Ishikawa (cell line): ENCODE measurements around the gene COMMD1.

Source experiments
- CEBPB ChIP-seq: IDR thresholded peaks from 2 replicates; pipeline ENCODE4 v1.6.1; 2012
- EP300 ChIP-seq: IDR thresholded peaks from 2 replicates; pipeline ENCODE4 v1.6.1; 2012; ENCODE audit warnings: borderline replicate concordance
- FOXM1 ChIP-seq: IDR thresholded peaks from 2 replicates; pipeline ENCODE4 v1.6.1; 2012; ENCODE audit warnings: low read depth, borderline replicate concordance
- MAX ChIP-seq: IDR thresholded peaks from 2 replicates; pipeline ENCODE4 v1.6.1; 2012
- RAD21 ChIP-seq: IDR thresholded peaks from 2 replicates; pipeline ENCODE4 v1.6.1; 2012; ENCODE audit warnings: low read depth
- REST ChIP-seq: IDR thresholded peaks from 2 replicates; pipeline ENCODE4 v1.6.1; 2012; ENCODE audit warnings: low read depth, mild to moderate bottlenecking
- TAF1 ChIP-seq: IDR thresholded peaks from 2 replicates; pipeline ENCODE4 v1.6.1; 2012; ENCODE audit warnings: low read depth, mild to moderate bottlenecking
- TCF12 ChIP-seq: IDR thresholded peaks from 2 replicates; pipeline ENCODE4 v1.6.1; 2012; ENCODE audit warnings: low read depth
- TEAD4 ChIP-seq: IDR thresholded peaks from 2 replicates; pipeline ENCODE4 v1.6.1; 2012
- USF1 ChIP-seq: IDR thresholded peaks from 2 replicates; pipeline ENCODE4 v1.6.1; 2012
- YY1 ChIP-seq: IDR thresholded peaks from 2 replicates; pipeline ENCODE4 v1.6.1; 2012; ENCODE audit warnings: low read depth

- TF ChIP-seq TAF1: no peak
- no peak for TF ChIP-seq REST
- no peak for TF ChIP-seq TEAD4
- TF ChIP-seq USF1: no peak
- no peak for TF ChIP-seq TCF12
- TF ChIP-seq RAD21: no peak
- no peak for TF ChIP-seq EP300
- TF ChIP-seq CEBPB: no peak
- no peak for TF ChIP-seq FOXM1
- no peak for TF ChIP-seq YY1
- no peak for TF ChIP-seq MAX
These were observed 32.4 kb downstream of the COMMD1 start for GRCh38 chr2:61937886-61938285.
